ENCODE measurements around the gene CPD. TPM values are rescaled to one million over a fixed set of nuclear protein-coding genes. Genes with fewer than 3 reads are reported as not detected.

Gene CPD
- total RNA-seq (2011; cell fraction: chromatin; rRNA removed; ENCODE audit: low replicate concordance): 55.4 and 75.5 TPM in 2 replicates
- total RNA-seq (2011; cell fraction: nucleolus; rRNA removed): 32.4 and 50.1 TPM in 2 replicates
- total RNA-seq (2011; cell fraction: nucleoplasm; rRNA removed): 56.6 and 61.7 TPM in 2 replicates
- 16.2 and 22.4 TPM in 2 replicates for total RNA-seq (2014; rRNA removed)
- total RNA-seq (2014; rRNA removed; fragmentation: Illumina TruSeq; extraction: Trizol): 21.9 and 26.1 TPM in 2 replicates
- total RNA-seq (2015; rRNA removed; fragmentation: Illumina TruSeq; extraction: Trizol): 20.8 and 21.7 TPM in 2 replicates
- total RNA-seq (2021): 21.3 and 24.4 TPM in 2 replicates
- 11.2 and 20.4 TPM in 2 replicates for polyA plus RNA-seq (2011; rRNA removed)
- 3.8 and 5.1 TPM in 2 replicates for polyA plus RNA-seq (2011; cell fraction: cytosol; rRNA removed)
- 8.6 and 9.4 TPM in 2 replicates for polyA plus RNA-seq (2011; cell fraction: nucleus; rRNA removed)
- polyA plus RNA-seq (2012): 10.9 and 17.2 TPM in 2 replicates
- 16.4 and 16.7 TPM in 2 replicates for polyA plus RNA-seq (2014; fragmentation: Illumina TruSeq; extraction: Trizol)
- 1 to 10 TPM; 4.5 to 4.9 TPM for polyA plus RNA-seq (2014; fragmentation: Nextera tagmentation; extraction: Ambion mirVana)
- 6.9 and 8.6 TPM in 2 replicates for polyA plus RNA-seq (2014; rRNA removed)
- polyA minus RNA-seq (2011; rRNA and poly(A)+ RNA removed): 55.2 and 66.7 TPM in 2 replicates
- 23.1 and 45.0 TPM in 2 replicates for polyA minus RNA-seq (2011; cell fraction: cytosol; rRNA and poly(A)+ RNA removed)
- 9.0 and 13.3 TPM in 2 replicates for polyA minus RNA-seq (2011; cell fraction: nucleus; rRNA and poly(A)+ RNA removed)
- Bru-seq, nascent RNA: percentile 70 among the genes with signal in this experiment
- BruChase-seq, experiment 1, labeled RNA remaining after a 2-hour chase: percentile 72 among the genes with signal in this experiment
- BruChase-seq, experiment 2, labeled RNA remaining after a 6-hour chase: percentile 75 among the genes with signal in this experiment
- long read RNA-seq, experiment 1, full-length matches to known transcripts: 34 of 46 reads
- long read RNA-seq, experiment 1, partial matches to known transcripts: 8 of 46 reads
- long read RNA-seq, experiment 1, other reads (novel, unspliced or antisense): 4 of 46 reads
- long read RNA-seq, experiment 2, full-length matches to known transcripts: 2 of 19 reads
- long read RNA-seq, experiment 2, partial matches to known transcripts: 1 of 19 reads
- long read RNA-seq, experiment 2, other reads (novel, unspliced or antisense): 16 of 19 reads
- long read RNA-seq, experiment 3, full-length matches to known transcripts: 2 of 6 reads
- long read RNA-seq, experiment 3, partial matches to known transcripts: 2 of 6 reads
- long read RNA-seq, experiment 3, other reads (novel, unspliced or antisense): 2 of 6 reads

GRCh38 chr17:30378825-30379302 lies at the start of gene CPD:
Gene CPD (plus strand): TSS chr17:30378927. CDS start chr17:30378981, 54 bp downstream.
- CTCF ChIA-PET (ENCODE audit: low intra/inter-chr PET ratio): no interaction called here
- Histone ChIP-seq H3K79me2 (ENCODE audit: control insufficient read depth, insufficient read depth, low read length) (peaks cover 34% of the 10 kb centered on the region), H3K27ac (ENCODE audit: extremely low read depth, low read depth, low read length) (peak within 1 kb of the TSS; percentile 42)
- 0 out of 4 replicates have a peak, but pooled peaks of 1 of the 2 experiments have one; percentile 39 for TF ChIP-seq SIN3A (IDR thresholded peaks at IDR 0.05; ENCODE audit: borderline replicate concordance in 2 of 2, control insufficient read depth in 1 of 2, low read depth in 2 of 2, low read length in 2 of 2)
- TF ChIP-seq RAD21 (CRISPR knock-in tag; conservative IDR thresholded peaks at IDR 0.05 in 1 of 2, IDR thresholded peaks at IDR 0.05 in 1 of 2): no peak
- peak; percentile 55; the same call in 1 of the 2 replicates for TF ChIP-seq PML (IDR thresholded peaks at IDR 0.05; ENCODE audit: low read length)
- peak; percentile 86 for TF ChIP-seq HMGN3 (IDR thresholded peaks at IDR 0.05; ENCODE audit: borderline replicate concordance, extremely low read depth, insufficient read length, low read depth, low read length)
- TF ChIP-seq, protein P1, sequence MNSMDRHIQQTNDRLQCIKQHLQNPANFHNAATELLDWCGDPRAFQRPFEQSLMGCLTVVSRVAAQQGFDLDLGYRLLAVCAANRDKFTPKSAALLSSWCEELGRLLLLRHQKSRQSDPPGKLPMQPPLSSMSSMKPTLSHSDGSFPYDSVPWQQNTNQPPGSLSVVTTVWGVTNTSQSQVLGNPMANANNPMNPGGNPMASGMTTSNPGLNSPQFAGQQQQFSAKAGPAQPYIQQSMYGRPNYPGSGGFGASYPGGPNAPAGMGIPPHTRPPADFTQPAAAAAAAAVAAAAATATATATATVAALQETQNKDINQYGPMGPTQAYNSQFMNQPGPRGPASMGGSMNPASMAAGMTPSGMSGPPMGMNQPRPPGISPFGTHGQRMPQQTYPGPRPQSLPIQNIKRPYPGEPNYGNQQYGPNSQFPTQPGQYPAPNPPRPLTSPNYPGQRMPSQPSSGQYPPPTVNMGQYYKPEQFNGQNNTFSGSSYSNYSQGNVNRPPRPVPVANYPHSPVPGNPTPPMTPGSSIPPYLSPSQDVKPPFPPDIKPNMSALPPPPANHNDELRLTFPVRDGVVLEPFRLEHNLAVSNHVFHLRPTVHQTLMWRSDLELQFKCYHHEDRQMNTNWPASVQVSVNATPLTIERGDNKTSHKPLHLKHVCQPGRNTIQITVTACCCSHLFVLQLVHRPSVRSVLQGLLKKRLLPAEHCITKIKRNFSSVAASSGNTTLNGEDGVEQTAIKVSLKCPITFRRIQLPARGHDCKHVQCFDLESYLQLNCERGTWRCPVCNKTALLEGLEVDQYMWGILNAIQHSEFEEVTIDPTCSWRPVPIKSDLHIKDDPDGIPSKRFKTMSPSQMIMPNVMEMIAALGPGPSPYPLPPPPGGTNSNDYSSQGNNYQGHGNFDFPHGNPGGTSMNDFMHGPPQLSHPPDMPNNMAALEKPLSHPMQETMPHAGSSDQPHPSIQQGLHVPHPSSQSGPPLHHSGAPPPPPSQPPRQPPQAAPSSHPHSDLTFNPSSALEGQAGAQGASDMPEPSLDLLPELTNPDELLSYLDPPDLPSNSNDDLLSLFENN (IDR thresholded peaks at IDR 0.05; ENCODE audit: low read depth in 2 of 2, low read length in 2 of 2): no peak
- TF ChIP-seq TAF1 (IDR thresholded peaks at IDR 0.05; ENCODE audit: control insufficient read depth, extremely low read depth, insufficient read depth, low read length, severe bottlenecking): peak; percentile 73
- TF ChIP-seq POLR2B (IDR thresholded peaks at IDR 0.05; ENCODE audit: low read depth, partially characterized antibody): peak; percentile 69

More at GRCh38 chr17:30378825-30379302, at the start of gene CPD:
- in situ Hi-C loops (cut with MboI) (no loop called here), intact Hi-C loops (cut with micrococcal nuclease) (loop anchor here (2.0 kb wide), 1 partner anchor 34 kb away; no protein-coding TSS in a partner anchor)
- Histone ChIP-seq H3K27me3 (ENCODE audit: control insufficient read depth in 2 of 2, insufficient read depth in 2 of 2, low read length in 2 of 2) (no peaks in the 10 kb centered on the region), H3K4me3 (peak within 1 kb of the TSS; percentile 72), H4K20me1 (replicated peaks; ENCODE audit: control insufficient read depth, insufficient read depth, low read length) (peaks cover 6% of the 10 kb centered on the region; the same call in 1 of the 2 replicates), H3K9me3 (replicated peaks; ENCODE audit: control insufficient read depth, insufficient read depth, low read depth, low read length) (no peaks in the 10 kb centered on the region), H3K4me1 (replicated peaks in 1 of 2; ENCODE audit: control insufficient read depth in 2 of 2, insufficient read depth in 2 of 2, low read length in 2 of 2) (peaks cover 21 to 33% of the 10 kb centered on the region in 2 experiments), H2AFZ (ENCODE audit: low read depth, low read length) (peak within 1 kb of the TSS; percentile 93), H3K9ac (ENCODE audit: insufficient read depth in 1 of 2, low read depth in 2 of 2, low read length in 2 of 2) (peak within 1 kb of the TSS; percentile 57 to 95), H3K36me3 (ENCODE audit: control insufficient read depth, insufficient read depth, low read length) (no peaks in the 10 kb centered on the region), H3K4me2 (ENCODE audit: insufficient read depth, low read length) (peak within 1 kb of the TSS; percentile 88), H3K9me1 (ENCODE audit: control insufficient read depth, insufficient read depth, low read length) (no peaks in the 10 kb centered on the region)
- POLR2A ChIA-PET: interaction anchor here (0.8 to 1.5 kb wide), 3 partner anchors 10 to 195 kb away, joined by 3 to 5 read pairs (median 3); no protein-coding TSS in a partner anchor
- DNase-seq (ENCODE audit: extremely low read depth in 1 of 4, low spot score in 3 of 4): peak; percentile 97 to 100 (median 99)
- FAIRE-seq: no peak
- under 1% methylated on average over 25 of the region's 59 CpGs for WGBS (ENCODE audit: insufficient coverage, low coverage, missing lambda C conversion rate)
- BruUV-seq (replicated peaks): no TSS peak
- ATAC-seq: peak; percentile 97
